ENCODE results near the gene GUCY1A2.
A peak's percentile ranks its signal among the peaks of the same experiment; 100 is the strongest.

Gene GUCY1A2

GRCh38 chr11:106998116-106998915, 20.0 kb downstream of the GUCY1A2 start:
- peak; percentile 77 for DNase-seq

GRCh38 chr11:106997227-106997626, 21.0 kb downstream of the GUCY1A2 start:
- no peak for DNase-seq

- no peak for DNase-seq
These were observed 21.6 kb downstream of the GUCY1A2 start for GRCh38 chr11:106996691-106997090.

GRCh38 chr11:106990331-106990730, 27.9 kb downstream of the GUCY1A2 start:
- no peak for DNase-seq

- peak; percentile 9 for DNase-seq
These were observed 29.2 kb downstream of the GUCY1A2 start for GRCh38 chr11:106989078-106989455.

GRCh38 chr11:106988151-106989077, 29.9 kb downstream of the GUCY1A2 start:
- peak; percentile 61 for DNase-seq

GRCh38 chr11:106986673-106987072, 31.6 kb downstream of the GUCY1A2 start:
- DNase-seq: no peak

GRCh38 chr11:106986261-106986660, 32.0 kb downstream of the GUCY1A2 start:
- peak; percentile 63 for DNase-seq

- no peak for DNase-seq
These were observed 34.3 kb downstream of the GUCY1A2 start for GRCh38 chr11:106983991-106984390.

- no peak for DNase-seq
These were observed 35.0 kb downstream of the GUCY1A2 start for GRCh38 chr11:106983261-106983660.

- DNase-seq: no peak
These were observed 43.4 kb downstream of the GUCY1A2 start for GRCh38 chr11:106974831-106975230.

- no peak for DNase-seq
These were observed 46.4 kb downstream of the GUCY1A2 start for GRCh38 chr11:106971864-106972263.

GRCh38 chr11:106969644-106970355, 48.5 kb downstream of the GUCY1A2 start:
- DNase-seq: no peak

- no peak for DNase-seq
These were observed 55.3 kb downstream of the GUCY1A2 start for GRCh38 chr11:106962995-106963394.

GRCh38 chr11:106961518-106961917, 56.8 kb downstream of the GUCY1A2 start:
- DNase-seq: peak; percentile 91

GRCh38 chr11:106961048-106961447, 57.2 kb downstream of the GUCY1A2 start:
- DNase-seq: no peak

GRCh38 chr11:106959800-106960199, 58.5 kb downstream of the GUCY1A2 start:
- no peak for DNase-seq

GRCh38 chr11:106959386-106959785, 58.9 kb downstream of the GUCY1A2 start:
- no peak for DNase-seq

GRCh38 chr11:106958517-106959248, 59.6 kb downstream of the GUCY1A2 start:
- DNase-seq: no peak

- no peak for DNase-seq
These were observed 61.2 kb downstream of the GUCY1A2 start for GRCh38 chr11:106957030-106957482.

GRCh38 chr11:106950067-106950491, 68.2 kb downstream of the GUCY1A2 start:
- DNase-seq: no peak

- no peak for DNase-seq
These were observed 75.2 kb downstream of the GUCY1A2 start for GRCh38 chr11:106943089-106943488.

Measured in HCEC 1CT (cell line).